GM12878 (cell line): ENCODE data around the gene CLDN9. TPM values are rescaled to one million over a fixed set of nuclear protein-coding genes. Genes with fewer than 3 reads are reported as not detected.

ENCODE experiments used
- ATAC-seq: fragments of 200-7000 bp; cut with Tn5 transposase; 3 replicates; pipeline ENCODE4 v1.9.1; 2020; ENCODE audit warnings: mild to moderate bottlenecking, moderate library complexity
- BruUV-seq: library from RNA; stranded (reverse); fragments of 400-500 nt; replicated peaks from 2 replicates; lab custom pipeline; 2021; lab: Mats Ljungman, UMichigan
- CTCF ChIA-PET: fragments of 300-600 bp; sonication (Branson Sonifier 250); formaldehyde crosslinking; extraction: SDS; loops from one replicate; lab custom pipeline; 2021; ENCODE audit warnings: inconsistent platforms; lab: Yijun Ruan, JAX
- POLR2A ChIA-PET: fragments of 350-600 bp; formaldehyde crosslinking; extraction: SDS; loops from one replicate; lab custom pipeline; 2021; ENCODE audit warnings: inconsistent platforms; lab: Charles Lee
- RAD21 ChIA-PET: fragments of 300-600 bp; sonication (Branson Sonifier 250); formaldehyde crosslinking; loops from one replicate; lab custom pipeline; 2023; ENCODE audit warnings: antibody characterized with exemption; ENCODE audit not compliant: unreplicated experiment; lab: Charles Lee
- SMC1A ChIA-PET: fragments of 300-600 bp; sonication (Branson Sonifier 250); formaldehyde crosslinking; loops from one replicate; lab custom pipeline; 2023; ENCODE audit not compliant: unreplicated experiment, uncharacterized antibody; lab: Charles Lee
- DNase-seq: peaks from one replicate; pipeline ENCODE4 v3.0.0-alpha.2; 2011; ENCODE audit warnings: low read depth, low spot score
- FAIRE-seq: peaks from 3 replicates; lab custom pipeline; 2011; peaks lifted over from hg19 to GRCh38; lab: Jason Lieb, UNC
- H2AFZ ChIP-seq: 2 replicates; pipeline ENCODE4 v1.6.0; 2011; ENCODE audit warnings: low read depth, low read length, control low read depth; ENCODE audit not compliant: control insufficient read depth
- H3K27ac ChIP-seq: 2 replicates; pipeline ENCODE4 v1.5.1; 2011; ENCODE audit warnings: control low read depth; ENCODE audit not compliant: control insufficient read depth, insufficient read depth
- H3K27me3 ChIP-seq, 2 experiments: replicated peaks in 1 of 2; 2 replicates each; pipeline versions ENCODE4 v1.6.0 to v1.6.1; 2011; ENCODE audit warnings: low read length in 1 of 2; ENCODE audit not compliant: control insufficient read depth in 2 of 2, insufficient read depth in 2 of 2
- H3K36me3 ChIP-seq, 2 experiments: 2 replicates each; pipeline ENCODE4 v1.5.1; 2011; ENCODE audit warnings: low read length in 1 of 2; ENCODE audit not compliant: control insufficient read depth in 2 of 2, insufficient read depth in 2 of 2
- H3K4me1 ChIP-seq: 2 replicates; pipeline ENCODE4 v1.6.1; 2011; ENCODE audit warnings: mild to moderate bottlenecking, low read length, moderate library complexity, mixed read lengths; ENCODE audit not compliant: control insufficient read depth, insufficient read depth
- H3K4me2 ChIP-seq: 2 replicates; pipeline ENCODE4 v1.6.0; 2011; ENCODE audit warnings: control low read depth; ENCODE audit not compliant: control insufficient read depth, insufficient read depth
- H3K4me3 ChIP-seq: fragments of 200-600 bp; sonication (generic); 2 replicates; pipeline ENCODE4 v1.5.1; 2016
- H3K79me2 ChIP-seq: 2 replicates; pipeline ENCODE4 v1.6.0; 2011; ENCODE audit warnings: low read length; ENCODE audit not compliant: control insufficient read depth, insufficient read depth
- H3K9ac ChIP-seq: 2 replicates; pipeline ENCODE4 v1.8.0; 2011; ENCODE audit warnings: low read length, control low read depth, mixed read lengths; ENCODE audit not compliant: control insufficient read depth, insufficient read depth
- H3K9me3 ChIP-seq: replicated peaks from 3 replicates; pipeline ENCODE4 v1.5.1; 2011; ENCODE audit warnings: mild to moderate bottlenecking, low read length; ENCODE audit not compliant: control insufficient read depth, insufficient read depth
- H4K20me1 ChIP-seq: 2 replicates; pipeline ENCODE4 v1.6.0; 2011; ENCODE audit not compliant: control insufficient read depth, insufficient read depth
- BMI1 ChIP-seq: fragments of 450-650 bp; IDR thresholded peaks from 2 replicates; pipeline ENCODE4 v1.6.1; 2016; ENCODE audit warnings: mild to moderate bottlenecking, moderate library complexity, borderline replicate concordance
- CHD1 ChIP-seq: IDR thresholded peaks from 2 replicates; pipeline ENCODE4 v1.6.1; 2012; ENCODE audit warnings: low read depth, low read length, improper control_type of control experiment
- EGR1 ChIP-seq, 2 experiments: IDR thresholded peaks; 1 replicate in 1 of 2; 2 replicates in 1 of 2; pipeline ENCODE4 v1.6.1; 2011 to 2012; ENCODE audit warnings: low read depth in 2 of 2, low read length in 2 of 2, borderline replicate concordance in 1 of 2, mild to moderate bottlenecking in 1 of 2, moderate library complexity in 1 of 2
- FOS ChIP-seq: IDR thresholded peaks from 3 replicates; pipeline ENCODE4 v1.6.1; 2011; ENCODE audit warnings: borderline replicate concordance; ENCODE audit not compliant: insufficient read length; ENCODE audit errors: extremely low read depth
- GABPA ChIP-seq: IDR thresholded peaks from 2 replicates; pipeline ENCODE4 v1.6.1; 2014; ENCODE audit warnings: antibody characterized with exemption, low read depth, mild to moderate bottlenecking, inconsistent platforms
- HCFC1 ChIP-seq: fragments of 150-350 bp; IDR thresholded peaks from 2 replicates; pipeline ENCODE4 v1.6.1; 2014; ENCODE audit warnings: low read length
- IKZF2 ChIP-seq, 2 experiments: fragments of 450-650 bp; IDR thresholded peaks; 2 replicates each; pipeline ENCODE4 v1.6.1; 2017; ENCODE audit warnings: mild to moderate bottlenecking in 2 of 2, moderate library complexity in 2 of 2
- JUND ChIP-seq: IDR thresholded peaks from 2 replicates; pipeline ENCODE4 v1.6.1; 2012; ENCODE audit warnings: low read depth, mild to moderate bottlenecking, low read length, improper control_type of control experiment, moderate library complexity
- MEF2B ChIP-seq: fragments of 450-650 bp; IDR thresholded peaks from 2 replicates; pipeline ENCODE4 v1.6.1; 2018; ENCODE audit warnings: mild to moderate bottlenecking, moderate library complexity; ENCODE audit not compliant: partially characterized antibody, poor library complexity, severe bottlenecking
- MTA2 ChIP-seq: fragments of 450-650 bp; IDR thresholded peaks from 2 replicates; pipeline ENCODE4 v1.6.1; 2016; ENCODE audit warnings: low read depth, mild to moderate bottlenecking, moderate library complexity
- MTA3 ChIP-seq: IDR thresholded peaks from 2 replicates; pipeline ENCODE4 v1.6.1; 2012; ENCODE audit warnings: low read length, inconsistent platforms, borderline replicate concordance
- MYB ChIP-seq: fragments of 150-350 bp; IDR thresholded peaks from 2 replicates; pipeline ENCODE4 v1.6.1; 2014; ENCODE audit warnings: mild to moderate bottlenecking, low read depth, low read length, borderline replicate concordance
- NFXL1 ChIP-seq: fragments of 450-650 bp; IDR thresholded peaks from 2 replicates; pipeline ENCODE4 v1.6.1; 2017; ENCODE audit warnings: antibody characterized with exemption, mild to moderate bottlenecking, borderline replicate concordance
- NFYA ChIP-seq: IDR thresholded peaks from 2 replicates; pipeline ENCODE4 v1.6.1; 2011; ENCODE audit warnings: low read depth, mild to moderate bottlenecking, low read length, improper control_type of control experiment, borderline replicate concordance
- NR2F1 ChIP-seq: fragments of 450-650 bp; conservative IDR thresholded peaks from 2 replicates; pipeline ENCODE4 v1.6.1; 2017; ENCODE audit warnings: mild to moderate bottlenecking
- POLR2AphosphoS5 ChIP-seq: IDR thresholded peaks from 2 replicates; pipeline ENCODE4 v1.6.1; 2011; ENCODE audit warnings: mild to moderate bottlenecking, low read length, inconsistent platforms
- RUNX3 ChIP-seq: IDR thresholded peaks from 2 replicates; pipeline ENCODE4 v1.6.1; 2012; ENCODE audit warnings: low read length, inconsistent platforms
- SIN3A ChIP-seq: IDR thresholded peaks from 2 replicates; pipeline ENCODE4 v1.6.1; 2012; ENCODE audit warnings: low read depth, low read length, improper control_type of control experiment
- SMAD1 ChIP-seq: fragments of 450-650 bp; IDR thresholded peaks from 2 replicates; pipeline ENCODE4 v1.6.1; 2018; ENCODE audit warnings: mild to moderate bottlenecking, low read depth; ENCODE audit not compliant: partially characterized antibody
- YY1 ChIP-seq: IDR thresholded peaks from 2 replicates; pipeline ENCODE4 v1.6.1; 2011; ENCODE audit warnings: low read depth, mild to moderate bottlenecking, low read length
- ZNF207 ChIP-seq: fragments of 450-650 bp; IDR thresholded peaks from 2 replicates; pipeline ENCODE4 v1.6.1; 2014; ENCODE audit warnings: antibody characterized with exemption, mild to moderate bottlenecking, borderline replicate concordance
- ZZZ3 ChIP-seq: IDR thresholded peaks from 2 replicates; pipeline ENCODE4 v1.6.1; 2011; ENCODE audit warnings: low read depth; ENCODE audit not compliant: control insufficient read depth, insufficient read length
- WGBS: methylation state at CpG from one replicate; pipeline ENCODE4 v1.1.6; 2016; ENCODE audit warnings: low lambda C conversion rate; ENCODE audit not compliant: insufficient replicate concordance, insufficient coverage; ENCODE audit errors: missing lambda C conversion rate; 5-methylcytosine and 5-hydroxymethylcytosine counted together
- in situ Hi-C: fragments of 300-500 bp; cut with MboI; formaldehyde crosslinking; loops from 9 replicates; pipeline ENCODE4 v1.14.3; 2018; ENCODE audit warnings: mixed read lengths
- intact Hi-C: fragments of 100-400 bp; cut with micrococcal nuclease; formaldehyde crosslinking; loops from one replicate; pipeline ENCODE4 v1.14.2; 2022; ENCODE audit not compliant: unreplicated experiment
- polyA plus RNA-seq, 11 experiments: library from polyadenylated mRNA; depleted of rRNA in 4 of 11; unstranded in 6 of 11; stranded (reverse) in 5 of 11; fragments of >200 nt; fragmentation: Nextera tagmentation in 4 of 11; fragmentation: Illumina TruSeq in 1 of 11; extraction: Ambion mirVana in 4 of 11; extraction: Trizol in 1 of 11; gene quantifications; 1 replicate in 1 of 11; 2 replicates in 10 of 11; pipeline versions ENCODE4 v1.2.1 to v1.2.3, GENCODE V29; 2011 to 2016; ENCODE audit warnings: inconsistent platforms in 2 of 11, missing spikeins in 2 of 11, low read depth in 1 of 11
- total RNA-seq, 4 experiments: library from RNA; depleted of rRNA in 3 of 4; stranded (reverse); fragments of >200 nt in 3 of 4; fragmentation: Illumina TruSeq in 1 of 4; extraction: Trizol in 1 of 4; gene quantifications; 2 replicates each; pipeline versions ENCODE4 v1.2.1 to v1.2.3, GENCODE V29; 2013 to 2021
- TF ChIP-seq, protein P1 (sequence below): fragments of 450-650 bp; IDR thresholded peaks from 2 replicates; pipeline ENCODE4 v1.6.1; 2016; ENCODE audit warnings: mild to moderate bottlenecking, moderate library complexity, borderline replicate concordance

CLDN9 gene
- total and polyA plus RNA-seq, 10 of the 15 experiments (the other 5 are each of a cell fraction or from before 2014, with no cell fraction given), result not detected

DNA sequence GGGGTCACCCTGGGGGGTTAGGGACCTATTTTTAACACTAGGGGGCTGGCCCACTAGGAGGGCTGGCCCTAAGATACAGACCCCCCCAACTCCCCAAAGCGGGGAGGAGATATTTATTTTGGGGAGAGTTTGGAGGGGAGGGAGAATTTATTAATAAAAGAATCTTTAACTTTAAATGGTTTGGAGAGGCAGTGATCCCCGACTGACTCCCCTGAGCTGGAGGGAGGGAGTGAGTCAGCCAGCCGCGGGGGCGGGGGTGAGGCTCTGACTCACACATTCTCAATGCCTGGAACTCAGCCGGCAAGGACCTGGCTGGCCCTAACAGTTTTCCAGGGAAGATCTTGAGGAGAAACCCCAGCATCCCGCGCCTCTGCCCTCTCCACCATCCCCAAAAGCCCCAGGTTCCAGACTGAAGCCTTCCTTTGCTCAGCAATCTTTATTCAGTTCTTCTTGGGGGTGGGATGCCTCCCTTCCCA is 9.5 kb downstream of the CLDN9 start:
- ATAC-seq (peak; percentile 19), DNase-seq (no peak), FAIRE-seq (peak; percentile 59)
- 15% methylated on average over 8 of the region's 8 CpGs for WGBS
- no peaks in the 10 kb centered on the region for H4K20me1 ChIP-seq
- H3K4me2 ChIP-seq, result peak overlapping the region; percentile 83
- H2AFZ ChIP-seq, result no peak overlapping the region
- H3K4me1 ChIP-seq, result peaks cover 25% of the 10 kb centered on the region
- H3K9ac ChIP-seq, result no peak overlapping the region
- SMC1A ChIA-PET, result interaction anchor here (0.7 to 10.1 kb wide), 6 partner anchors 9 to 108 kb away, joined by 3 to 91 read pairs (median 4); no protein-coding TSS in a partner anchor
- H3K27me3 ChIP-seq, result no peaks in the 10 kb centered on the region
- POLR2A ChIA-PET, result interaction anchor here (1.0 to 2.4 kb wide), 4 partner anchors 18 to 128 kb away, joined by 3 to 7 read pairs (median 6); partner anchors contain the start of gene ZNF213
- no peaks in the 10 kb centered on the region for H3K79me2 ChIP-seq
- peaks cover 4 to 5% of the 10 kb centered on the region in 2 experiments; a peak in 3 of 4 replicates for H3K36me3 ChIP-seq
- no peak overlapping the region; the same call in 1 of the 2 replicates for H3K27ac ChIP-seq
- BruUV-seq, result no TSS peak
- intact Hi-C loops, result no loop called here
- H3K4me3 ChIP-seq, result peak overlapping the region; percentile 87
- RAD21 ChIA-PET, result interaction anchor here (0.6 to 4.4 kb wide), 4 partner anchors 9 to 36 kb away, joined by 3 to 34 read pairs (median 6); no protein-coding TSS in a partner anchor
- in situ Hi-C loops, result no loop called here
- H3K9me3 ChIP-seq, result no peaks in the 10 kb centered on the region
- CTCF ChIA-PET, result interaction anchor here (0.5 to 18.2 kb wide), 6 partner anchors 8 to 1327 kb away, joined by 3 to 421 read pairs (median 6); no protein-coding TSS in a partner anchor
- TF ChIP-seq MYB, result no peak
- TF ChIP-seq JUND, result peak; percentile 40; the same call in 1 of the 2 replicates
- TF ChIP-seq ZNF207, result no peak
- TF ChIP-seq YY1, result no peak
- TF ChIP-seq, protein P1, sequence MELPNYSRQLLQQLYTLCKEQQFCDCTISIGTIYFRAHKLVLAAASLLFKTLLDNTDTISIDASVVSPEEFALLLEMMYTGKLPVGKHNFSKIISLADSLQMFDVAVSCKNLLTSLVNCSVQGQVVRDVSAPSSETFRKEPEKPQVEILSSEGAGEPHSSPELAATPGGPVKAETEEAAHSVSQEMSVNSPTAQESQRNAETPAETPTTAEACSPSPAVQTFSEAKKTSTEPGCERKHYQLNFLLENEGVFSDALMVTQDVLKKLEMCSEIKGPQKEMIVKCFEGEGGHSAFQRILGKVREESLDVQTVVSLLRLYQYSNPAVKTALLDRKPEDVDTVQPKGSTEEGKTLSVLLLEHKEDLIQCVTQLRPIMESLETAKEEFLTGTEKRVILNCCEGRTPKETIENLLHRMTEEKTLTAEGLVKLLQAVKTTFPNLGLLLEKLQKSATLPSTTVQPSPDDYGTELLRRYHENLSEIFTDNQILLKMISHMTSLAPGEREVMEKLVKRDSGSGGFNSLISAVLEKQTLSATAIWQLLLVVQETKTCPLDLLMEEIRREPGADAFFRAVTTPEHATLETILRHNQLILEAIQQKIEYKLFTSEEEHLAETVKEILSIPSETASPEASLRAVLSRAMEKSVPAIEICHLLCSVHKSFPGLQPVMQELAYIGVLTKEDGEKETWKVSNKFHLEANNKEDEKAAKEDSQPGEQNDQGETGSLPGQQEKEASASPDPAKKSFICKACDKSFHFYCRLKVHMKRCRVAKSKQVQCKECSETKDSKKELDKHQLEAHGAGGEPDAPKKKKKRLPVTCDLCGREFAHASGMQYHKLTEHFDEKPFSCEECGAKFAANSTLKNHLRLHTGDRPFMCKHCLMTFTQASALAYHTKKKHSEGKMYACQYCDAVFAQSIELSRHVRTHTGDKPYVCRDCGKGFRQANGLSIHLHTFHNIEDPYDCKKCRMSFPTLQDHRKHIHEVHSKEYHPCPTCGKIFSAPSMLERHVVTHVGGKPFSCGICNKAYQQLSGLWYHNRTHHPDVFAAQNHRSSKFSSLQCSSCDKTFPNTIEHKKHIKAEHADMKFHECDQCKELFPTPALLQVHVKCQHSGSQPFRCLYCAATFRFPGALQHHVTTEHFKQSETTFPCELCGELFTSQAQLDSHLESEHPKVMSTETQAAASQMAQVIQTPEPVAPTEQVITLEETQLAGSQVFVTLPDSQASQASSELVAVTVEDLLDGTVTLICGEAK, result no peak
- peak in 1 of 2 experiments; percentile 94; a peak in 2 of 3 replicates for TF ChIP-seq EGR1 (IDR thresholded peaks at IDR 0.05; ENCODE audit: borderline replicate concordance in 1 of 2, low read depth in 2 of 2, low read length in 2 of 2)
- peak; percentile 17 to 19; a peak in 1 of 4 replicates for TF ChIP-seq IKZF2 (IDR thresholded peaks at IDR 0.05)
- TF ChIP-seq NFXL1, result no peak
- no peak for TF ChIP-seq ZZZ3
- no peak for TF ChIP-seq MTA3
- no peak for TF ChIP-seq BMI1
- TF ChIP-seq HCFC1, result no peak
- TF ChIP-seq NFYA, result no peak
- TF ChIP-seq SIN3A, result no peak
- no peak for TF ChIP-seq NR2F1
- no peak for TF ChIP-seq RUNX3
- TF ChIP-seq SMAD1, result no peak
- no peak for TF ChIP-seq CHD1
- no peak for TF ChIP-seq POLR2AphosphoS5
- TF ChIP-seq FOS, result no peak
- TF ChIP-seq MTA2, result no peak
- no peak for TF ChIP-seq GABPA
- no peak for TF ChIP-seq MEF2B
